GM12878 (cell line): ENCODE results near the gene GIMAP7. TPM values are rescaled to one million over a fixed set of nuclear protein-coding genes. Genes with fewer than 3 reads are reported as not detected.

ENCODE experiments used
- ATAC-seq: fragments of 200-7000 bp; cut with Tn5 transposase; 3 replicates; pipeline ENCODE4 v1.9.1; 2020; ENCODE audit warnings: mild to moderate bottlenecking, moderate library complexity
- BruUV-seq: library from RNA; stranded (reverse); fragments of 400-500 nt; replicated peaks from 2 replicates; lab custom pipeline; 2021; lab: Mats Ljungman, UMichigan
- CTCF ChIA-PET: fragments of 300-600 bp; sonication (Branson Sonifier 250); formaldehyde crosslinking; extraction: SDS; loops from one replicate; lab custom pipeline; 2021; ENCODE audit warnings: inconsistent platforms; lab: Yijun Ruan, JAX
- POLR2A ChIA-PET: fragments of 350-600 bp; formaldehyde crosslinking; extraction: SDS; loops from one replicate; lab custom pipeline; 2021; ENCODE audit warnings: inconsistent platforms; lab: Charles Lee
- RAD21 ChIA-PET: fragments of 300-600 bp; sonication (Branson Sonifier 250); formaldehyde crosslinking; loops from one replicate; lab custom pipeline; 2023; ENCODE audit warnings: antibody characterized with exemption; ENCODE audit not compliant: unreplicated experiment; lab: Charles Lee
- SMC1A ChIA-PET: fragments of 300-600 bp; sonication (Branson Sonifier 250); formaldehyde crosslinking; loops from one replicate; lab custom pipeline; 2023; ENCODE audit not compliant: unreplicated experiment, uncharacterized antibody; lab: Charles Lee
- DNase-seq: peaks from one replicate; pipeline ENCODE4 v3.0.0-alpha.2; 2011; ENCODE audit warnings: low read depth, low spot score
- FAIRE-seq: peaks from 3 replicates; lab custom pipeline; 2011; peaks lifted over from hg19 to GRCh38; lab: Jason Lieb, UNC
- H2AFZ ChIP-seq: 2 replicates; pipeline ENCODE4 v1.6.0; 2011; ENCODE audit warnings: low read depth, low read length, control low read depth; ENCODE audit not compliant: control insufficient read depth
- H3K27ac ChIP-seq: 2 replicates; pipeline ENCODE4 v1.5.1; 2011; ENCODE audit warnings: control low read depth; ENCODE audit not compliant: control insufficient read depth, insufficient read depth
- H3K27me3 ChIP-seq, 2 experiments: replicated peaks in 1 of 2; 2 replicates each; pipeline versions ENCODE4 v1.6.0 to v1.6.1; 2011; ENCODE audit warnings: low read length in 1 of 2; ENCODE audit not compliant: control insufficient read depth in 2 of 2, insufficient read depth in 2 of 2
- H3K36me3 ChIP-seq, 2 experiments: 2 replicates each; pipeline ENCODE4 v1.5.1; 2011; ENCODE audit warnings: low read length in 1 of 2; ENCODE audit not compliant: control insufficient read depth in 2 of 2, insufficient read depth in 2 of 2
- H3K4me1 ChIP-seq: 2 replicates; pipeline ENCODE4 v1.6.1; 2011; ENCODE audit warnings: mild to moderate bottlenecking, low read length, moderate library complexity, mixed read lengths; ENCODE audit not compliant: control insufficient read depth, insufficient read depth
- H3K4me2 ChIP-seq: 2 replicates; pipeline ENCODE4 v1.6.0; 2011; ENCODE audit warnings: control low read depth; ENCODE audit not compliant: control insufficient read depth, insufficient read depth
- H3K4me3 ChIP-seq: fragments of 200-600 bp; sonication (generic); 2 replicates; pipeline ENCODE4 v1.5.1; 2016
- H3K79me2 ChIP-seq: 2 replicates; pipeline ENCODE4 v1.6.0; 2011; ENCODE audit warnings: low read length; ENCODE audit not compliant: control insufficient read depth, insufficient read depth
- H3K9ac ChIP-seq: 2 replicates; pipeline ENCODE4 v1.8.0; 2011; ENCODE audit warnings: low read length, control low read depth, mixed read lengths; ENCODE audit not compliant: control insufficient read depth, insufficient read depth
- H3K9me3 ChIP-seq: replicated peaks from 3 replicates; pipeline ENCODE4 v1.5.1; 2011; ENCODE audit warnings: mild to moderate bottlenecking, low read length; ENCODE audit not compliant: control insufficient read depth, insufficient read depth
- H4K20me1 ChIP-seq: 2 replicates; pipeline ENCODE4 v1.6.0; 2011; ENCODE audit not compliant: control insufficient read depth, insufficient read depth
- BCL11A ChIP-seq: IDR thresholded peaks from 2 replicates; pipeline ENCODE4 v1.6.1; 2011; ENCODE audit warnings: low read depth, low read length
- CBX5 ChIP-seq: sonication (generic); IDR thresholded peaks from 2 replicates; pipeline ENCODE4 v1.6.1; 2016; ENCODE audit warnings: low read depth, moderate library complexity, mild to moderate bottlenecking, inconsistent platforms
- CHD2 ChIP-seq: IDR thresholded peaks from 2 replicates; pipeline ENCODE4 v1.6.1; 2011; ENCODE audit warnings: low read depth, low read length, improper control_type of control experiment, borderline replicate concordance
- CREM ChIP-seq: IDR thresholded peaks from 2 replicates; pipeline ENCODE4 v1.6.1; 2014; ENCODE audit warnings: antibody characterized with exemption, low read depth
- EED ChIP-seq: sonication (generic); IDR thresholded peaks from 2 replicates; pipeline ENCODE4 v1.6.1; 2016; ENCODE audit warnings: antibody characterized with exemption, low read depth
- ETV6 ChIP-seq, 2 experiments: fragments of 450-650 bp in 1 of 2; IDR thresholded peaks in 1 of 2; conservative IDR thresholded peaks in 1 of 2; 2 replicates each; pipeline ENCODE4 v1.6.1; 2014; ENCODE audit warnings: antibody characterized with exemption in 1 of 2, borderline replicate concordance in 1 of 2, low read depth in 1 of 2, mild to moderate bottlenecking in 1 of 2, moderate library complexity in 1 of 2
- HDGF ChIP-seq: fragments of 450-650 bp; IDR thresholded peaks from 2 replicates; pipeline ENCODE4 v1.6.1; 2016; ENCODE audit warnings: antibody characterized with exemption
- LARP7 ChIP-seq: fragments of 450-650 bp; IDR thresholded peaks from 2 replicates; pipeline ENCODE4 v1.6.1; 2017; ENCODE audit warnings: mild to moderate bottlenecking
- NFYA ChIP-seq: IDR thresholded peaks from 2 replicates; pipeline ENCODE4 v1.6.1; 2011; ENCODE audit warnings: low read depth, mild to moderate bottlenecking, low read length, improper control_type of control experiment, borderline replicate concordance
- RFX5 ChIP-seq: IDR thresholded peaks from 2 replicates; pipeline ENCODE4 v1.6.1; 2011; ENCODE audit warnings: low read depth, low read length, improper control_type of control experiment
- SMC3 ChIP-seq: IDR thresholded peaks from 2 replicates; pipeline ENCODE4 v1.6.1; 2011; ENCODE audit warnings: low read length, improper control_type of control experiment, borderline replicate concordance
- TAF1 ChIP-seq: IDR thresholded peaks from 2 replicates; pipeline ENCODE4 v1.6.1; 2011; ENCODE audit warnings: mild to moderate bottlenecking, low read depth, low read length, borderline replicate concordance
- TCF12 ChIP-seq: IDR thresholded peaks from 2 replicates; pipeline ENCODE4 v1.6.1; 2011; ENCODE audit warnings: low read depth, mild to moderate bottlenecking, low read length
- WRNIP1 ChIP-seq: IDR thresholded peaks from 2 replicates; pipeline ENCODE4 v1.6.1; 2011; ENCODE audit warnings: low read depth, low read length, improper control_type of control experiment, borderline replicate concordance
- YBX1 ChIP-seq: fragments of 450-650 bp; IDR thresholded peaks from 2 replicates; pipeline ENCODE4 v1.6.1; 2016; ENCODE audit warnings: antibody characterized with exemption
- ZBED1 ChIP-seq: IDR thresholded peaks from 2 replicates; pipeline ENCODE4 v1.6.1; 2016; ENCODE audit warnings: borderline replicate concordance
- ZNF384 ChIP-seq: IDR thresholded peaks from 2 replicates; pipeline ENCODE4 v1.6.1; 2012; ENCODE audit warnings: low read depth, mild to moderate bottlenecking, low read length, improper control_type of control experiment, borderline replicate concordance
- ZNF622 ChIP-seq: fragments of 450-650 bp; IDR thresholded peaks from 2 replicates; pipeline ENCODE4 v1.6.1; 2017; ENCODE audit warnings: mild to moderate bottlenecking, inconsistent platforms
- WGBS: methylation state at CpG from one replicate; pipeline ENCODE4 v1.1.6; 2016; ENCODE audit warnings: low lambda C conversion rate; ENCODE audit not compliant: insufficient replicate concordance, insufficient coverage; ENCODE audit errors: missing lambda C conversion rate; 5-methylcytosine and 5-hydroxymethylcytosine counted together
- in situ Hi-C: fragments of 300-500 bp; cut with MboI; formaldehyde crosslinking; loops from 9 replicates; pipeline ENCODE4 v1.14.3; 2018; ENCODE audit warnings: mixed read lengths
- intact Hi-C: fragments of 100-400 bp; cut with micrococcal nuclease; formaldehyde crosslinking; loops from one replicate; pipeline ENCODE4 v1.14.2; 2022; ENCODE audit not compliant: unreplicated experiment
- polyA plus RNA-seq, 11 experiments: library from polyadenylated mRNA; depleted of rRNA in 4 of 11; unstranded in 6 of 11; stranded (reverse) in 5 of 11; fragments of >200 nt; fragmentation: Nextera tagmentation in 4 of 11; fragmentation: Illumina TruSeq in 1 of 11; extraction: Ambion mirVana in 4 of 11; extraction: Trizol in 1 of 11; gene quantifications; 1 replicate in 1 of 11; 2 replicates in 10 of 11; pipeline versions ENCODE4 v1.2.1 to v1.2.3, GENCODE V29; 2011 to 2016; ENCODE audit warnings: inconsistent platforms in 2 of 11, missing spikeins in 2 of 11, low read depth in 1 of 11
- total RNA-seq, 4 experiments: library from RNA; depleted of rRNA in 3 of 4; stranded (reverse); fragments of >200 nt in 3 of 4; fragmentation: Illumina TruSeq in 1 of 4; extraction: Trizol in 1 of 4; gene quantifications; 2 replicates each; pipeline versions ENCODE4 v1.2.1 to v1.2.3, GENCODE V29; 2013 to 2021
- TF ChIP-seq, protein P1 (sequence below): IDR thresholded peaks from 2 replicates; pipeline ENCODE4 v1.6.1; 2012; ENCODE audit warnings: mild to moderate bottlenecking, low read depth, low read length
- TF ChIP-seq, protein P2 (sequence below): fragments of 450-650 bp; formaldehyde crosslinking; IDR thresholded peaks from 2 replicates; pipeline ENCODE4 v1.4.0; 2022; ENCODE audit warnings: mild to moderate bottlenecking, moderate library complexity

Gene GIMAP7
- total and polyA plus RNA-seq, 10 of the 15 experiments (the other 5 are each of a cell fraction or from before 2014, with no cell fraction given), result 2.7 to 16.6 (median 5.4) TPM

DNA sequence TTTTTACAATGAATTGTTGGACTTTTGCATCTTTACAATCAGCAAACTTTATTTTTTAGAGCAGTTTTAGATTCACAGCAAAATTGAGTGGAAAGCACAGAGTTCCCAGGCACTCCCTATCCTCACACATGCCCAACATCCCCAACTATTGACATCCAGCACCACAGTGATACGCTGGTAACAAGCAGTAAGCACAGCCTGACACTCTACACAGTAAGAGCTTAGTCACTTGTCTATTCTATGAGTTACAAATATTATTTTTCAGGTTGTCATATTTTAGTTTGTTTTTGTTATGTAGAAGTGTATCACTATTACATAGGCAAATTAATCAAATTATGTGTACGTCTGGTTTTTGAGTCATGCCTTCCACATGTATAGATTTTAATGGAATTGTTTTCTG, 27.0 kb upstream of the GIMAP7 start:
- no peaks in the 10 kb centered on the region for H3K36me3 ChIP-seq
- H3K79me2 ChIP-seq, result no peaks in the 10 kb centered on the region
- RAD21 ChIA-PET, result no interaction called here
- H3K27me3 ChIP-seq, result no peaks in the 10 kb centered on the region
- H3K4me1 ChIP-seq, result no peaks in the 10 kb centered on the region
- WGBS, result 94% methylated on average over 2 of the region's 2 CpGs
- H3K4me2 ChIP-seq, result no peak overlapping the region
- DNase-seq, result no peak
- SMC1A ChIA-PET, result no interaction called here
- no peak overlapping the region for H3K27ac ChIP-seq
- in situ Hi-C loops, result no loop called here
- H2AFZ ChIP-seq, result no peak overlapping the region
- FAIRE-seq, result no peak
- TF ChIP-seq EED (no peak), ZBED1 (no peak), ZNF622 (no peak), YBX1 (no peak), SMC3 (no peak), ETV6 (conservative IDR thresholded peaks at IDR 0.05 in 1 of 2, IDR thresholded peaks at IDR 0.05 in 1 of 2; ENCODE audit: borderline replicate concordance in 1 of 2, low read depth in 1 of 2) (no peak), TAF1 (no peak), WRNIP1 (no peak), ZNF384 (no peak), LARP7 (no peak), RFX5 (no peak), CHD2 (no peak), BCL11A (no peak), HDGF (no peak), CBX5 (no peak), CREM (no peak), NFYA (no peak), TCF12 (no peak)
- TF ChIP-seq, protein P1, sequence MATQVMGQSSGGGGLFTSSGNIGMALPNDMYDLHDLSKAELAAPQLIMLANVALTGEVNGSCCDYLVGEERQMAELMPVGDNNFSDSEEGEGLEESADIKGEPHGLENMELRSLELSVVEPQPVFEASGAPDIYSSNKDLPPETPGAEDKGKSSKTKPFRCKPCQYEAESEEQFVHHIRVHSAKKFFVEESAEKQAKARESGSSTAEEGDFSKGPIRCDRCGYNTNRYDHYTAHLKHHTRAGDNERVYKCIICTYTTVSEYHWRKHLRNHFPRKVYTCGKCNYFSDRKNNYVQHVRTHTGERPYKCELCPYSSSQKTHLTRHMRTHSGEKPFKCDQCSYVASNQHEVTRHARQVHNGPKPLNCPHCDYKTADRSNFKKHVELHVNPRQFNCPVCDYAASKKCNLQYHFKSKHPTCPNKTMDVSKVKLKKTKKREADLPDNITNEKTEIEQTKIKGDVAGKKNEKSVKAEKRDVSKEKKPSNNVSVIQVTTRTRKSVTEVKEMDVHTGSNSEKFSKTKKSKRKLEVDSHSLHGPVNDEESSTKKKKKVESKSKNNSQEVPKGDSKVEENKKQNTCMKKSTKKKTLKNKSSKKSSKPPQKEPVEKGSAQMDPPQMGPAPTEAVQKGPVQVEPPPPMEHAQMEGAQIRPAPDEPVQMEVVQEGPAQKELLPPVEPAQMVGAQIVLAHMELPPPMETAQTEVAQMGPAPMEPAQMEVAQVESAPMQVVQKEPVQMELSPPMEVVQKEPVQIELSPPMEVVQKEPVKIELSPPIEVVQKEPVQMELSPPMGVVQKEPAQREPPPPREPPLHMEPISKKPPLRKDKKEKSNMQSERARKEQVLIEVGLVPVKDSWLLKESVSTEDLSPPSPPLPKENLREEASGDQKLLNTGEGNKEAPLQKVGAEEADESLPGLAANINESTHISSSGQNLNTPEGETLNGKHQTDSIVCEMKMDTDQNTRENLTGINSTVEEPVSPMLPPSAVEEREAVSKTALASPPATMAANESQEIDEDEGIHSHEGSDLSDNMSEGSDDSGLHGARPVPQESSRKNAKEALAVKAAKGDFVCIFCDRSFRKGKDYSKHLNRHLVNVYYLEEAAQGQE, result no peak
- TF ChIP-seq, protein P2, sequence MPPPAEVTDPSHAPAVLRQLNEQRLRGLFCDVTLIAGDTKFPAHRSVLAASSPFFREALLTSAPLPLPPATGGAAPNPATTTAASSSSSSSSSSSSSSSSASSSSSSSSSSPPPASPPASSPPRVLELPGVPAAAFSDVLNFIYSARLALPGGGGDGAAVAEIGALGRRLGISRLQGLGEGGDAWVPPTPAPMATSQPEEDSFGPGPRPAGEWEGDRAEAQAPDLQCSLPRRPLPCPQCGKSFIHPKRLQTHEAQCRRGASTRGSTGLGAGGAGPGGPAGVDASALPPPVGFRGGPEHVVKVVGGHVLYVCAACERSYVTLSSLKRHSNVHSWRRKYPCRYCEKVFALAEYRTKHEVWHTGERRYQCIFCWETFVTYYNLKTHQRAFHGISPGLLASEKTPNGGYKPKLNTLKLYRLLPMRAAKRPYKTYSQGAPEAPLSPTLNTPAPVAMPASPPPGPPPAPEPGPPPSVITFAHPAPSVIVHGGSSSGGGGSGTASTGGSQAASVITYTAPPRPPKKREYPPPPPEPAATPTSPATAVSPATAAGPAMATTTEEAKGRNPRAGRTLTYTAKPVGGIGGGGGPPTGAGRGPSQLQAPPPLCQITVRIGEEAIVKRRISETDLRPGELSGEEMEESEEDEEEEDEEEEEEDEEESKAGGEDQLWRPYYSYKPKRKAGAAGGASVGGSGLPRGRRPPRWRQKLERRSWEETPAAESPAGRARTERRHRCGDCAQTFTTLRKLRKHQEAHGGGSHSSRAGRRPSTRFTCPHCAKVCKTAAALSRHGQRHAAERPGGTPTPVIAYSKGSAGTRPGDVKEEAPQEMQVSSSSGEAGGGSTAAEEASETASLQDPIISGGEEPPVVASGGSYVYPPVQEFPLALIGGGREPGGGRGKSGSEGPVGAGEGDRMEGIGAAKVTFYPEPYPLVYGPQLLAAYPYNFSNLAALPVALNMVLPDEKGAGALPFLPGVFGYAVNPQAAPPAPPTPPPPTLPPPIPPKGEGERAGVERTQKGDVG (CRISPR knock-in tag), result no peak
- CTCF ChIA-PET, result no interaction called here
- H3K9ac ChIP-seq, result no peak overlapping the region
- no peaks in the 10 kb centered on the region for H3K9me3 ChIP-seq
- H4K20me1 ChIP-seq, result no peaks in the 10 kb centered on the region
- no peak for ATAC-seq
- intact Hi-C loops, result no loop called here
- POLR2A ChIA-PET, result no interaction called here
- no TSS peak for BruUV-seq
- no peak overlapping the region for H3K4me3 ChIP-seq
